Transverse colon (tissue), 4 donors: Measurements from ENCODE around the gene NUDT11. TPM values are rescaled to one million over a fixed set of nuclear protein-coding genes. Genes with fewer than 3 reads are reported as not detected.
A peak's percentile ranks its signal among the peaks of the same experiment; 100 is the strongest.
"Not testable (repeated sequence)": the region's sequence is repeated elsewhere in the genome, so short reads cannot be mapped to it uniquely, and the experiment has no call there.

Source experiments
- DNase-seq: peaks from one replicate; pipeline ENCODE4 v3.0.0-alpha.2; 2019
- H3K27ac ChIP-seq, 4 donors: fragments of 200-600 bp; sonication (generic); 2 replicates each; pipeline ENCODE4 v1.5.1; 2016 to 2018; ENCODE audit warnings: inconsistent platforms in 4 of 4
- H3K27me3 ChIP-seq: fragments of 200-600 bp; sonication (generic); 2 replicates; pipeline ENCODE4 v1.5.1; 2017; ENCODE audit warnings: inconsistent platforms
- H3K36me3 ChIP-seq, 4 donors: fragments of 200-600 bp; sonication (generic); 2 replicates each; pipeline ENCODE4 v1.5.1; 2017 to 2019; ENCODE audit warnings: inconsistent platforms in 4 of 4
- H3K4me1 ChIP-seq, 4 donors: fragments of 200-600 bp; sonication (generic); 2 replicates each; pipeline ENCODE4 v1.5.1; 2017 to 2020; ENCODE audit warnings: inconsistent platforms in 4 of 4
- H3K4me3 ChIP-seq, 4 donors: fragments of 200-600 bp; sonication (generic); 1 replicate in 1 of 4; 2 replicates in 3 of 4; pipeline versions ENCODE4 v1.5.1 to v1.6.1; 2017 to 2019; ENCODE audit warnings: inconsistent platforms in 4 of 4
- H3K9me3 ChIP-seq, 2 donors: fragments of 200-600 bp; sonication (generic); 2 replicates each; pipeline ENCODE4 v1.5.1; 2017 to 2019; ENCODE audit warnings: inconsistent platforms in 2 of 2
- EP300 ChIP-seq: sonication (generic); formaldehyde crosslinking; IDR thresholded peaks from one replicate; pipeline ENCODE4 v1.6.1; 2017; ENCODE audit warnings: antibody characterized with exemption, low read depth
- POLR2A ChIP-seq: fragments of 450-650 bp; IDR thresholded peaks from one replicate; pipeline ENCODE4 v1.6.1; 2016; ENCODE audit warnings: antibody characterized with exemption, mild to moderate bottlenecking, moderate library complexity
- POLR2AphosphoS5 ChIP-seq, 3 donors: sonication (generic); formaldehyde crosslinking; IDR thresholded peaks; one replicate each; pipeline ENCODE4 v1.6.1; 2016; ENCODE audit warnings: antibody characterized with exemption in 3 of 3
- WGBS, 2 donors: methylation state at CpG; one replicate each; pipeline ENCODE4 v1.1.5; 2018; ENCODE audit warnings: low coverage in 1 of 2; 5-methylcytosine and 5-hydroxymethylcytosine counted together
- in situ Hi-C, 4 donors: fragments of 200-750 bp; cut with MboI; loops; one replicate each; pipeline versions ENCODE4 v1.15.0 to v1.15.1; 2017; ENCODE audit warnings: low sequenced_read_pairs in 3 of 4, low pct_ligation_motif_present in 1 of 4, low pct_unique_long_range_greater_than_20kb in 1 of 4
- intact Hi-C: fragments of 100-400 bp; cut with DNase I; formaldehyde crosslinking; loops from one replicate; pipeline ENCODE4 v1.15.1; 2023; ENCODE audit warnings: low total_unique reads
- total RNA-seq, 4 donors: library from RNA; depleted of rRNA; stranded (reverse); fragments of >200 nt; gene quantifications; one replicate each; pipeline ENCODE4 v1.1.0, GENCODE V29; 2016
- TF ChIP-seq, protein P1 (sequence below), 5 experiments: fragments of 200-600 bp in 3 of 5; fragments of 450-650 bp in 2 of 5; sonication (generic) in 3 of 5; IDR thresholded peaks; 1 replicate in 2 of 5; 2 replicates in 3 of 5; pipeline ENCODE4 v1.5.1; 2016 to 2017; ENCODE audit warnings: antibody characterized with exemption in 5 of 5, inconsistent platforms in 3 of 5, mild to moderate bottlenecking in 2 of 5, moderate library complexity in 1 of 5

Gene NUDT11
- 1 to 10 TPM in 1 of 4 donors, under 1 TPM in 2, not detected in 1; 0.68 to 1.4 (median 0.80) TPM for total RNA-seq

DNA sequence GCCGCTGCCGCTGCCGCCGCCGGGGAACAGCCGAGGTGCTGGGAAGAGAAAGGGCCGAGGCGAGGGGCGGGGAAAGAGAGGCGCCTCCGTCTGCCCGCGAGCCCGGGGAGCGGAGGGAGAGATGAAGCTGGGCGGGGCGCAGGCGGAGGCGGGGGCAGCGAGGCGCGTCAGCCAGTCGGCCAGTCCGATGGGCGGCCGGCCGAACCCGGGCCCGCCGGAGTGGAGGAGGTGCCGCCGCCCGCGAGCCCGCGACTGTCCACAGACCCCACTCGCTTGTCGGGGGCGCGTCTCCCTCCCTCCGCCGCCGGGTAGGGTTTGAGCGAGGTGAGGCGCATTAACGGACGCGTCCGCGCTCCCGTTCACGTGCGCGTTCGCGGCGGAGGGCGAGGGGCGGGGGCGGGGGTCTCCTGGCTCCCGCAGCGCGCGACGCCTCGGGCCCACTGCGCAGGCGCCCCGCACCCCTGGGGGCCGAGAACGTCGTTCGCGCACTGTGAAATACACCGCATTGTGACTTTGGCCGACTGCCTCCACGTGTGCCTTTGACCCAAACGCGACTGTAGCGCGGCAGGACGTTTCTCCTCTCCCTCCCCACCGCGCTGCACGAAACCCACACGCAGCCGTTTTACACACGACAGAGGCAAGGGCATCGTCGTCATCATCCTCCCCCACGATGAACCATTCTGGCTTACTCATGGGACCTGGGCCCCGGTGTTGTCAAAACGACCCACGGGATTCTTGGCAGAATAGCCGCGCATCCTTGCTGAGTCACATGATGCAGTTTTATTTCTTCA, at the start of gene NUDT11:
Gene NUDT11 (minus strand): TSS at position 92 of the 791 bp plus-strand sequence. CDS start 148 bp downstream, outside the sequence.
- in situ Hi-C loops, result no loop called here
- Histone ChIP-seq H3K27ac (peak within 1 kb of the TSS in 3 of 4 donors; percentile 30 to 46 (median 45)), H3K27me3 (peaks cover 13% of the 10 kb centered on the region), H3K4me3 (peak within 1 kb of the TSS; percentile 20 to 61 (median 42)), H3K4me1 (no peaks in the 10 kb centered on the region), H3K9me3 (no peaks in the 10 kb centered on the region), H3K36me3 (no peaks in the 10 kb centered on the region)
- peak; percentile 46 for DNase-seq
- intact Hi-C loops, result no loop called here
- WGBS, 2 donors, result 68% methylated on average over 84 of the region's 96 CpGs; no CpG with 5 or more reads in 1 of the 2 donors
- TF ChIP-seq POLR2AphosphoS5 (IDR thresholded peaks at IDR 0.05), result no peak
- TF ChIP-seq, protein P1, sequence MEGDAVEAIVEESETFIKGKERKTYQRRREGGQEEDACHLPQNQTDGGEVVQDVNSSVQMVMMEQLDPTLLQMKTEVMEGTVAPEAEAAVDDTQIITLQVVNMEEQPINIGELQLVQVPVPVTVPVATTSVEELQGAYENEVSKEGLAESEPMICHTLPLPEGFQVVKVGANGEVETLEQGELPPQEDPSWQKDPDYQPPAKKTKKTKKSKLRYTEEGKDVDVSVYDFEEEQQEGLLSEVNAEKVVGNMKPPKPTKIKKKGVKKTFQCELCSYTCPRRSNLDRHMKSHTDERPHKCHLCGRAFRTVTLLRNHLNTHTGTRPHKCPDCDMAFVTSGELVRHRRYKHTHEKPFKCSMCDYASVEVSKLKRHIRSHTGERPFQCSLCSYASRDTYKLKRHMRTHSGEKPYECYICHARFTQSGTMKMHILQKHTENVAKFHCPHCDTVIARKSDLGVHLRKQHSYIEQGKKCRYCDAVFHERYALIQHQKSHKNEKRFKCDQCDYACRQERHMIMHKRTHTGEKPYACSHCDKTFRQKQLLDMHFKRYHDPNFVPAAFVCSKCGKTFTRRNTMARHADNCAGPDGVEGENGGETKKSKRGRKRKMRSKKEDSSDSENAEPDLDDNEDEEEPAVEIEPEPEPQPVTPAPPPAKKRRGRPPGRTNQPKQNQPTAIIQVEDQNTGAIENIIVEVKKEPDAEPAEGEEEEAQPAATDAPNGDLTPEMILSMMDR (IDR thresholded peaks at IDR 0.05), result no peak
- TF ChIP-seq POLR2A, result no peak
- no peak for TF ChIP-seq EP300

DNA sequence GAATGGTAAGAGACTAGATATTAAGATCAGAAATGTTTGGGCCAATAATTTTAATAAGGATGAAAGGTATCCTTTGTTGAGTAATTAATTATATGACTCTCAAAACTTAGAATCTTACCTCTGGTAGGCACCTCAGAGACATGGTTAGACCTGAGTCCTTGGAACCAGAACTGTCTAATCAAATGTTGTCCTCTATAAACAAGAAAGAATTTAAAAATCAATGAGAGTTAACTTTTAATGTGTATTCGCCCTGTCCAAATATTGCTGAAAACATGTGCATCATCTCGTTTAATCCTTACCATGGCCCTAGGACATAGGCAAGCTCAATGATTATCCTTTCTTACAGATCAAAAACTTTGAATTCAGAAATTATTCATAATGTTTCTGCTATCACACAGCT, 24.0 kb upstream of the NUDT11 start:
- intact Hi-C loops, result no loop called here
- Histone ChIP-seq H3K27me3 (no peaks in the 10 kb centered on the region), H3K27ac (no peak overlapping the region), H3K4me1 (no peaks in the 10 kb centered on the region), H3K4me3 (no peak overlapping the region), H3K36me3 (no peaks in the 10 kb centered on the region), H3K9me3 (no peaks in the 10 kb centered on the region)
- DNase-seq, result no peak
- in situ Hi-C loops, result no loop called here
- TF ChIP-seq POLR2AphosphoS5 (IDR thresholded peaks at IDR 0.05) (no peak), EP300 (no peak), POLR2A (no peak)
- TF ChIP-seq, protein P1 (IDR thresholded peaks at IDR 0.05), result no peak
- WGBS, 2 donors, result 72% methylated on average over 2 of the region's 2 CpGs; no CpG with 5 or more reads in 1 of the 2 donors

DNA sequence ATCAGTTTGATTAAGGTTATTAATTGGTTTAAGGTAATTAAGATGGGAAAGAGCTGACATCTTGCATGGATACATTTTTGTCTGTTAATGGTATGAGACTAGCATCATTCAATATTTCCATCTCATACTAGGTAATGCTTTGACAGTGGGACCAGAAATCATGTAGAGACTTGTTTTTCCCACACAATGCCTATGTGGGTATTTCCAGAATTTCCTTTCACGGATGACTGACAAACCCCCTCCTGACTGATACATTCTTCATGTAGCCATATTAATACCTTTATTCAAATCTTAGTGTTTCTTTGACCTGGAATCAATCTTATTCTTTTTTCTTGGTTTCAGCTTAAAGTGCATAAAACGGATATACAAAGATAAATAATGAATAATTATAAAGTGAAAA, 22.7 kb upstream of the NUDT11 start:
- H3K36me3 ChIP-seq, H3K9me3 ChIP-seq, H3K27me3 ChIP-seq, H3K27ac ChIP-seq, H3K4me1 ChIP-seq, DNase-seq, in situ Hi-C loops, H3K4me3 ChIP-seq, intact Hi-C loops: not testable (repeated sequence)
- WGBS, 2 donors, result 38% methylated on average over 2 of the region's 2 CpGs; no CpG with 5 or more reads in 1 of the 2 donors

DNA sequence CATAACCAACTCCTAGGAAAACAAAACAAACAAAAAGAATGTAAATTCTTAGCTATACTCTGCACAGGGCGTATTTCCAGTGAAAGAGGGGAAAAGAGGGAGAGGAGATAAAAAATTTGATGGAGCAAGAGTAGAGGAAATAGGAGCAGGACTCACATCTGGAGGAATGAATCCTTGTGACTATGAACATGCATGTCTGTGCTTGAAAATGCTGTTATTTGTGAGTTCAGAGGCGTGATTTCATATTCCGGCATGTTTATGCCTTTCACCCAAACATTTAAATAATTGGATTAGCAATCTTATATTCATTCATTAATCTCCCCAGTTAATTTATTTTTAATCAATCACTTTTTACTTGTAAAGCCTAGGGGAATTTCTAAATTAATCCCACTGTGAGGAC, 11.2 kb upstream of the NUDT11 start:
- in situ Hi-C loops (no loop called here), intact Hi-C loops (no loop called here)
- Histone ChIP-seq H3K36me3 (no peaks in the 10 kb centered on the region), H3K9me3 (no peaks in the 10 kb centered on the region), H3K27me3 (no peaks in the 10 kb centered on the region), H3K27ac (no peak overlapping the region), H3K4me1 (no peaks in the 10 kb centered on the region), H3K4me3 (no peak overlapping the region)
- TF ChIP-seq, protein P1 (IDR thresholded peaks at IDR 0.05), result no peak
- TF ChIP-seq POLR2AphosphoS5 (IDR thresholded peaks at IDR 0.05) (no peak), POLR2A (no peak), EP300 (no peak)
- no peak for DNase-seq
- WGBS, 2 donors, result 76 to 80% methylated on average over 3 of the region's 3 CpGs

DNA sequence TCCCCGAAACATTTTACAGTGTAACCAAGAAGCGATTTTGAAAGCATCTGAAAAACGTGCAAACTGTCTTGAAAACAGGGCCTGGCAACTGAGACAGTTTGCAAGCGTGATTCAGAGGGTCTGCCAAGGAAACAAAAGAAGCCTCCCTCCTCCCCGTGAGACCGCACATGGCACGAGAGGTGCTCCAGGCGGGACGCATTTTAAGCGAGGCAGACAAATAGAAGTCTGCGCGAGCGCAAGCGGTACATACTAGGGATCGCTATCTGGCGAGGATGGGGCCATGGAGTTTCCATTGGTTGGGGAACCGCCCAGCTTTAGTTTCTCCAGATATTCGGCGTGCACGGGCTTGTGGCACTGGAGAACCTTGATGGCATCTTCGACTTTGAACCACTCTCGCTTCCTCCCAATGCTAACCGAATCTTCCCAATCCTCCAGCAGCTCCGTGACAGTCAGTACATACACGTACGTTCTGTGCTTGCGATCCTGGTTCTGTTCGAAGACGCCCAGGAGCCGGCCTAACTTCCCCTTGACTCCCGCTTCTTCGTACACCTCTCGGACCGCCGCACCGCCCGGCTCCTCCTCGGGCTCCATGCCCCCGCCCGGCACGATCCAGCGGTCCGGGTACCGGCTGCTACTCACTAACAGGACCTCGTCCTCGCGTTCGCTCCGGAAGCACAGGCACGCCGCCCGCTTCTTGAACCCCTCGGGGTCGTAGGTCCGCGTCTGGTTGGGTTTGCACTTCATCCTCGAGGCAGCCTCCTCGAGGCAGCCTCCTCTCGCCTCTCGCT, 497 bp downstream of the NUDT11 start:
- H3K9me3 ChIP-seq, in situ Hi-C loops, H3K36me3 ChIP-seq, intact Hi-C loops, DNase-seq, H3K4me1 ChIP-seq: not testable (repeated sequence)
- WGBS, 2 donors, result 54% methylated on average over 36 of the region's 60 CpGs; no CpG with 5 or more reads in 1 of the 2 donors
- Histone ChIP-seq H3K4me3 (peak overlapping the region in 3 of 4 donors; percentile 40 to 61 (median 43)), H3K27me3 (peaks cover 13% of the 10 kb centered on the region), H3K27ac (peak overlapping the region in 3 of 4 donors; percentile 30 to 46 (median 45))
